A673 (cell line): Measurements from ENCODE around the gene ENTPD3.

Source experiments
- CTCF ChIP-seq: fragments of 300-800, 200-600 bp; sonication (generic); conservative IDR thresholded peaks from 2 replicates; pipeline ENCODE4 v1.5.1; 2017; ENCODE audit warnings: low read depth, mild to moderate bottlenecking, antibody characterized with exemption, low read length, moderate library complexity, mixed read lengths
- EZH2 ChIP-seq: fragments of 200-600 bp; sonication (generic); IDR thresholded peaks from 2 replicates; pipeline ENCODE4 v1.6.1; 2017; ENCODE audit warnings: borderline replicate concordance, low read depth, mild to moderate bottlenecking, mixed read lengths, antibody characterized with exemption, low read length; ENCODE audit not compliant: poor library complexity, severe bottlenecking

GRCh38 chr3:40450438-40450837, 63.5 kb downstream of the ENTPD3 start:
- no peak for TF ChIP-seq CTCF
- TF ChIP-seq EZH2, result no peak
